Neuron (in vitro differentiated cells): ENCODE data around the gene RPTOR.

Experiments used
- H2AFZ ChIP-seq: one replicate; pipeline ENCODE4 v1.6.1; 2013; ENCODE audit warnings: low read depth, mild to moderate bottlenecking, inconsistent platforms, low read length, moderate library complexity
- H3K27me3 ChIP-seq: one replicate; pipeline ENCODE4 v1.6.1; 2013; ENCODE audit warnings: low read length; ENCODE audit not compliant: insufficient read depth
- H3K36me3 ChIP-seq: one replicate; pipeline ENCODE4 v1.6.1; 2013; ENCODE audit warnings: low read length; ENCODE audit not compliant: insufficient read depth
- H3K4me1 ChIP-seq: one replicate; pipeline ENCODE4 v1.6.1; 2013; ENCODE audit warnings: low read length; ENCODE audit not compliant: insufficient read depth
- H3K4me3 ChIP-seq: 2 replicates; pipeline ENCODE4 v1.5.1; 2013; ENCODE audit warnings: mild to moderate bottlenecking, low read length, moderate library complexity
- H3K9me3 ChIP-seq: one replicate; pipeline ENCODE4 v1.6.1; 2013; ENCODE audit warnings: low read length

Gene RPTOR

DNA sequence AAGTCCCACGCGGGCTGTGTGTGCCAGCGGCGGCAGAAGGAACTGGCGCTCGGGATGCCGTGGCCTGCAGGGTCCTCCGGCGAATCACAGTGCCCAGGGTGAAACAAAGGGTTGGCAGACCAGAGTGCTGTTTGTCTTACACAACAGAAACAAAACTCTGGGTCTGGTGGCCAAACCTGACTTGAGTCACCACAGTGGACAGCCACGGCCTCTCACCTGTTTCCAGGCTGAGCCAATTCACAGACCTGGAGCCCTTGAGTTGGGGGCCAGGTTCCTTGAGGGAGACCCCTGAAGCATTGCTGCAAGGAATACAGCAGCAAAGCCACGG, 444.9 kb downstream of the RPTOR start:
- H3K4me1 ChIP-seq = peaks cover 37% of the 10 kb centered on the region
- H3K36me3 ChIP-seq = peaks cover 5% of the 10 kb centered on the region
- H2AFZ ChIP-seq = no peak overlapping the region
- no peak overlapping the region for H3K4me3 ChIP-seq
- H3K9me3 ChIP-seq = no peaks in the 10 kb centered on the region
- H3K27me3 ChIP-seq = no peaks in the 10 kb centered on the region

DNA sequence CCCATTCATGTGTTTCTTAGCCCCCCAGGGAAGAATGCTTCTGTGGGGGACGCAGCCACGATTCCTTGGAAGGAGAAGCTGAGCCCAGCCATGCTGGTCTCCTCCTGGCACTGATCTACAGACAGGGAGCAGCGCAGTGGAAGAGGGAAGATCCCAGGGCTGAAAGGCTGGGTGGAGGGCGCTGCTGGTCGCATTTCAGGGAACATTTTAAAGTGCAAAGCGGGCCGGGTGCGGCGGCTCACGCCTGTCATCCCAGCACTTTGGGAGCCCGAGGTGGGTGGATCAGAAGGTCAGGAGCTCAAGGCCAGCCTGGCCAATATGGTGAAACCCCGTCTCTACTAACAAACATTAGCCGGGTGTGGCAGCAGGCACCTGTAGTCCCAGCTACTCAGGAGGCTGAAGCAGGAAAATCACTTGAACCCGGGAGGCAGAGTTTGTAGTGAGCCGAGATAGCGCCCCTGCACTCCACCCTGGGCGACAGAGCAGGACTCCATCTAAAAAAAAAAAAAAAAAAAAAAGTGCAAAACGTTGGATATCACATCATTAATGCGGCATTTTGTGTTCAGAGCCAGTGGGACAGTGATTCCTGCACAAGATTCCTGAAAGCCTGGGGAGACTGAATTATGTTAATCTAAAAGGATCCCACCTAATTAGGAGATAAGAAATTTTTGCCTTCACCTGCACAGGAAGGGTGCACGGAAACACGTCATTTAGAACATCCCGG, 446.4 kb downstream of the RPTOR start:
- Histone ChIP-seq H2AFZ (peak overlapping the region; percentile 52), H3K36me3 (peaks cover 14% of the 10 kb centered on the region), H3K4me1 (peaks cover 37% of the 10 kb centered on the region), H3K4me3 (peak overlapping the region; percentile 55), H3K27me3 (no peaks in the 10 kb centered on the region), H3K9me3 (no peaks in the 10 kb centered on the region)

DNA sequence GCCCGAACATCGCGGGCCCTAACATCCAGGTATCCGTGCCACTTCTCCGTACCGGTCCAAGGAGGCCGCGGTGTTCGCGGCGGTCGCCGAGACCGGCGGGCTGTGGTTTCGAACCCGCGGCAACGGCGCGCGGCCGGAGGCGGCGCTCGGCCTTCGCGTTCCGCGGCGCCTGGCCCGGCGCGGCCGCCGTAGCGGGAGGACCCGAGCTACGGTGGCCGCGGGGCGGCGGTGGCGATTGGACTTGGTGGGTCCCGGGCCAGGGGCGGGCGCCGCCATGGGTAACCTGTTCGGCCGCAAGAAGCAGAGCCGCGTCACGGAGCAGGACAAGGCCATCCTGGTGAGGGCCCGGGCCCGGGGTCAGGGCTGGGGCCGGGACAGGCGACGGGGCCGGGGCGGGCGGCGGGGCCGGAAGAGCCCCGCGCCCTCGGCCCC, 447.0 kb downstream of the RPTOR start, which contains the start of gene CHMP6:
Gene CHMP6, plus strand, starts transcription at position 197 of the 432 bp plus-strand sequence. Its CDS starts 78 bp downstream, at position 275.
- Histone ChIP-seq H3K36me3 (peaks cover 19% of the 10 kb centered on the region), H3K27me3 (no peaks in the 10 kb centered on the region), H3K4me1 (peaks cover 37% of the 10 kb centered on the region), H3K4me3 (peak within 1 kb of the TSS; percentile 55), H3K9me3 (no peaks in the 10 kb centered on the region), H2AFZ (peak within 1 kb of the TSS; percentile 52)

DNA sequence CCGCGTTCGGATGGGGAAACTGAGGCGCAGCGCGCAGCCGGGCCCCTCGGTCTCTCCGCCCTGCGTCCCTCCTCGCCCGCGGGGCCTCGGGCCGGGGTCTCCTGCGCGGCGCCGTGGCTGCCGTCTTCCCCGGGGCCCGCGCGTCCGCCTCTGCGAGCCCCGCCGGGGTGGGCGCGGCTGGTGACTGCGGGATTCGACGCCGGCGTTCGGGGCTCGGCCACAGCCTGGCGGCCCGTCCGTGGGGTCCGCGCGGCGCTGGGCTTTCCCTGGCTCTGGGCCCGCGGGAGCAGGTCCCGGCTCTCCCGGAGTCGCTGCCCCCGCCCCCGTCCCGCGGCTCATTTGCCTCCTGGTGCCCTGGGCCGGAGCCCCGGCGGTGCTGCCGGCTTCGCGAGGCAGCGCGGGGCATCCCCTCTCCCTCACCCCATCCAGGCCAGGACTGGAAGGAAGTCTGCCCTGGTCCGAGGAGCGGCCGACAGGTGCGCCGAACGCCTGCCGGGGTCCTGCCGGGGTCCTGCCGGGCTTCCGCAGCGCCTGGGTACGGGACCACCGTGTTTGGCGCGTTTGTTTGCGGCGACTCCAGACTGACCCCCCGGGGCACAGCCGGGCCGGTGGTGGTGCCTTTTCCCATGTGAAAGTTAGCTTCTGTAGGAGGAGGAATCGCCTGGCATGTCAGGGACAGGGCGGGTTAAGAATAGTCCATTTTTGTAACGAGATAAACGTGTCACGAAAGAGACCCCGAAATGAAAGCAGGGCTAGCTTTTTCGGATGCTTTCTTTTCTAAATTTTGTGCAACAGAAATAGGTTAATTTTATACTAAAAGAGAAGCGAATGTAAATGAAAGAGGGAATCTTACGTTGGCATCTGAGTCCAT, 447.7 kb downstream of the RPTOR start:
- peak overlapping the region; percentile 55 for H3K4me3 ChIP-seq
- peaks cover 33% of the 10 kb centered on the region for H3K4me1 ChIP-seq
- no peaks in the 10 kb centered on the region for H3K9me3 ChIP-seq
- H3K36me3 ChIP-seq = peaks cover 25% of the 10 kb centered on the region
- H2AFZ ChIP-seq = peak overlapping the region; percentile 52
- no peaks in the 10 kb centered on the region for H3K27me3 ChIP-seq

DNA sequence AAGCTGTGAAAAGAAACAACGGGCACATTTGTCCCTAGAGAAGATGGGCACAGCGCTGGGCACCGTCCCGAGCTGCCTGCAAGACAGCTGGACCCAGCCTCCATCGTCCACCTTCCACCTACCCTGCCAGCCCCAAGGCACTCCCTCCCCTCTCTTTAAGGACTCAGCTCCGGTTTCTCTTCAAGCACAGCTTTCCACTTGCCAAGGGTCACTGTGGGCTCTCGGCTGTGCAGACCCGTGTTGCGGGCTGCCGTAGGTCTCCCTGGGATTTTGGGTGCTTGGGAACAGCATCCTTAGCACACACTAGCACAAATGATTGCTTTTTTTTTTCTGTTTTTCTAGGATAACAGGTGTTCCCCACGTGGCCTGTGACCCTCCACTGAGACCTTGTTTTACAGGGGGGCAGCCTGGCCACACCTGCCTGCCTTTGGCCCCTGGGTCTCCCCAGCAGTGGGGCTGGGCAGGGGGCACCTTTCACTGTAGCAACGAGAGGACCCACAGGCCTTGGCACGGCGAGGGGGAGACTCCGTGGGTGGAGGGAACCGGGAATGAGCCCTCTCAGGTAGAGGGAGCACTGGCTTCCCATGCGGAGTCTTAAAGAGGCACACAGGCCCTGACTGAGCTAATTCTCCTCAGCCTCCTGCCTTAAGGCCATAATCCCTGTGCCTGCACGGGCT, 448.4 kb downstream of the RPTOR start:
- H3K4me3 ChIP-seq = peak overlapping the region; percentile 55
- no peaks in the 10 kb centered on the region for H3K27me3 ChIP-seq
- no peak overlapping the region for H2AFZ ChIP-seq
- H3K36me3 ChIP-seq = peaks cover 32% of the 10 kb centered on the region
- H3K4me1 ChIP-seq = peaks cover 25% of the 10 kb centered on the region
- no peaks in the 10 kb centered on the region for H3K9me3 ChIP-seq

DNA sequence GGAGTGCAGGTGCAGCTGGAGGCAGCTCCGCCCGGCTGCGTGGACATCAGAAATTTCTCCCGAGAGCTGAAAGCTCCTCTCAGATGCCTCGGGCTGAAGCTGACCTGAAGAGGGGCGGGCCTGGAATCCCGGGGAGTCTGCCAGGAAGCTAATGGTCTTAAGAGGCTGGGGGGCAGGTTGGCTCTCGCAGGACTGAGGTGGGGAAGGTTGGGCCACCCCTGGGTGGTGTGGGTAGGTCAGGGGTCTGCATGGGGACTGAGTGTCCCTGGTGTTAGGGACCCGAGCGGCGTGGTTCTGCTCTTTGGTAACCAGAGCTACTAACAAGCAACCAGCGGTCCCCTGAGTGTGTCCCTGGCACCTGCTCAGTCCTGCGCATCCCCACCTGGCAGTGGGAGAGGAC, 450.5 kb downstream of the RPTOR start:
- Histone ChIP-seq H3K9me3 (no peaks in the 10 kb centered on the region), H3K27me3 (no peaks in the 10 kb centered on the region), H3K4me1 (peaks cover 15% of the 10 kb centered on the region), H3K36me3 (peaks cover 52% of the 10 kb centered on the region), H3K4me3 (no peak overlapping the region), H2AFZ (no peak overlapping the region)

DNA sequence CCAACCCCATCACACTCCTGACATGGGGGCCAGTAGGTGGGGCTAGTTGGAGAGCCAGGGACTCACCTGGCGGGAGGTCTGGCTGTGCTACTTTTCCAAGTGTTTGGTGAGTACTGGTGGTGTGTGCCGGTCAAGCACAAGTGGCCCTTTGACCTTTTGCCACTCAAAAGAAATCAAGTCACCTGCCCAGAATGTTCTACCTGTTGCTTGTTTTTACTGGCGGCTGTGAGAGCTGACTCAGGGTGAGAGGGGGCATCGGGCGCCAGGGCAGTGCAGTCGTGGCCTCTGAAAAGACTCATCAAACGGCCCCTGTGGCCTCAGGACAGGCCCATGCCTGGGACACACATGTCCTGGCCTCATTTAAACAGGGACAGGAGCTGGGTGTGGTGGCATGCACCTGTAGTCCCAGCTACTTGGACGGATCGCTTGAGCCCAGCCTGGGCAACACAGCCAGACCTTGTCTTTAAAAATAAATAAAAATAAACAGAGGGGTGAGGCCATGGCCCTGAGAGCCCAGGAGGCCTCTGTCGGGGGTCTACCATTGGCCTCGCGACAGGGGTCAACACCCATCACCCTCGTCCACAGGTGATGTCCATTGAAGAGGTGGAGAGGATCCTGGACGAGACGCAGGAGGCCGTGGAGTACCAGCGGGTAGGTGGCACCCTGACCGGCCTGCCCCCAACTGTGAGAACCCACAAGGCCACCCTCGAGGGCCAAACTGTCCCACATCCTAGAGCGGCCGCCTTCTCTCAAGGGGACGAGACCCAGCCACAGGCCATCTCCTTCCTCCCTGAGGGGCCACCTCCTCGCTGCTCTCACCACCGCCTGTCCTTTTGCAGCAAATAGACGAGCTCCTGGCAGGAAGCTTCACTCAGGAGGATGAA, 452.0 kb downstream of the RPTOR start:
- H2AFZ ChIP-seq = no peak overlapping the region
- peaks cover 52% of the 10 kb centered on the region for H3K36me3 ChIP-seq

DNA sequence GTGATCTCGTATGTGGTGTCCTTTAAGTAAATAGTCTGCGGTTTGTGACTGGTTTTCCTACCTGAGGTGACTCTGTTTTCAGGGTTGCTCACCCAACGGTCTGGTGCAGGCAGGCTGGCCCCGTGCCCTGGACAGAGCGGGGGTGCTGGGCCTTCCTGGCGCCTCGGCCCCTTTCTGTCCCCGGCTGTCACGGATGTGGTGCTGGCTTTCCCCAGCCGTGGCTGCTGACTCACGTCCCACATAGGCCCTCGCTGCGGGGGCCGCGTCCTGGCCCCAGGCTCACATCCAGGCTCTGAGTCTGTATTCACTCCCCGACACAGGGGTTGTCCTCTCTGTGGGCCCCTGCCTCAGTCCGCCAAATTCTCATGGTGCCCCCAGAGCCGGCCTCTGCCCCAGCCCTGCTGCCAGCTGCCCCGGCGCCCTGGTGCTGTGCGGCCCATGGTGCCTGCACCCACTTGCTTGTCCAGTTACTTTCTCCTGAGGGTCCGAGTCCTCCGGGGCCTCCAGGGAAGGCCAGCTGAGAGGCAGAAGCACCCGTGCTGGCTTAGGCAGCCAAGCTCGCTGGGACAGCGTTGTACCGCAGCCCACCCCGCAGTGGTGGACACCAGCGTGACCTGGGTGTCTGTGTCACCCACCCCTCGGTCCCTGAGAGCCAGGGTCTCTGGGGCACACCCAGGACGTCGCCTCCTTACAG, 452.9 kb downstream of the RPTOR start:
- no peak overlapping the region for H2AFZ ChIP-seq
- peaks cover 9% of the 10 kb centered on the region for H3K4me1 ChIP-seq
- H3K36me3 ChIP-seq = peaks cover 52% of the 10 kb centered on the region
- H3K27me3 ChIP-seq = no peaks in the 10 kb centered on the region
- no peak overlapping the region for H3K4me3 ChIP-seq
- H3K9me3 ChIP-seq = no peaks in the 10 kb centered on the region

More for the DNA sequence above, 452.0 kb downstream of the RPTOR start:
- H3K9me3 ChIP-seq = no peaks in the 10 kb centered on the region
- H3K27me3 ChIP-seq = no peaks in the 10 kb centered on the region
- H3K4me3 ChIP-seq = no peak overlapping the region
- H3K4me1 ChIP-seq = peaks cover 12% of the 10 kb centered on the region

DNA sequence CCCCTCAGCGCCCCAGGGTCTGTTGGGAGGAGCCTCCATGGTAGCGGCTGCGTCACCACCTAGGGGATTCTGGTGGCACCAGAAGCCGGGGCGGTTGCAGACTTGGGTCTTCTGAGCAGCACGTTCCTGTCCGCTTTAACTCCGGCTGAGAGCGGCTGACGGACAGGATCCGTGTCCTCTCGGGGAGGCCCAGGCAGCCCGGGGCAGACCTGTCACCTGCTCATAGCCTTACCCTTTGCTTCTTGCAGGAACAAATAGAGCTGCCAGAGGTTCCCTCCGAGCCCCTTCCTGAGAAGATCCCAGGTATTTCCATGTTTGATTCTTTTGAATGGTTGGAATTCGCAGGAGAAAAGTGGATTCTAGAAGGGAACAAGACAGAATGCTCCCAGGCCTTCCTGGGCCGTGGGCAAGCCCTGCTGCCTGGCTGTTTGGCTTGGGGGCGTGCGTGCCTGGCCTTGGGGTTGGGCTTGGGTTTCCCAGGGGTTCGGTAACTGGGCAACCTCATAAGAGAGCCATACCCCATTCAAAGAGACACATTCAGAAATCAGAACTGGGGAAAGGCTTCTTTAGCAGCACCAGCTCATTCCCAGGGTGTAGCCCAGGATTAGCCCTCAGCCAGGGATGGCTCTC, 453.6 kb downstream of the RPTOR start:
- H3K4me1 ChIP-seq = peaks cover 2% of the 10 kb centered on the region
- H3K4me3 ChIP-seq = no peak overlapping the region
- no peak overlapping the region for H2AFZ ChIP-seq
- H3K9me3 ChIP-seq = no peaks in the 10 kb centered on the region
- H3K36me3 ChIP-seq = peaks cover 52% of the 10 kb centered on the region
- H3K27me3 ChIP-seq = no peaks in the 10 kb centered on the region

DNA sequence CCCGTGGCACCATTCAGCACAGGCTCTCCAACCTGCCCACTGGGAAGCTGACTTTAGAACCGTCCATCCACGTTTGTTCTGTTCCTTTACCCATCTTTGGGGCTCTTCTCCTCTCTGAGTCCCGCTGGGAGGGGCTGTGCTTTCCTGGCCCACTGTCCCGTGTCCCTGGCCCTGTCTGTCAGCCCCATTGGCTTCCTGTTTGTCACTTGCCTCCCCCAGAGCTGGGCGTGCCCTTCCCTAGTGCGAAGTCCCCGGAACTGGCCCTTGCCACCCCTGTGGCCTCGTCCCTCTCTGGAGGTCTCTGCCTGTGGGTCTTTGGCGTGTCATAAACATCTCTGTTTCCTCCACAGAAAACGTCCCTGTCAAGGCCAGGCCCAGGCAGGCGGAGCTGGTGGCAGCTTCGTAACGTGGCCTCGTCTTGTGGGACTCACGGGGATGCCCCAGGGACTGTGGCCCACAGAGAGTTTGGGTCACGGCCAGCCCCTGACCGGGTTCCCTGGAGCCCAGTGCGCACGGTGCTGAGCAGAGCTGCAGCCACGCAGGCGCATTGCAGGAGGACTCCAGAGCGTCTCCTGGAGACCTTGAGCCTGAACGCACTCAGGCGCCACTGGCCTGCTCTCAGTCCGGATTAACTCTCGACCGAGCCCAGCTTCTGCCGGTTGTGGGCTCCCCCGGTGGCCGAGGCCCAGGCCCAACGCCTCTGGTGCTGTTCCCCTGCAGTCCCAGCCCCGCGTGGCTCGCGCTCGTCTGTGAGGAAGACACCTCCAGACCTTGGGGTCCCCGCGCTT, 454.3 kb downstream of the RPTOR start:
- H3K9me3 ChIP-seq = no peaks in the 10 kb centered on the region
- H3K27me3 ChIP-seq = no peaks in the 10 kb centered on the region
- H2AFZ ChIP-seq = no peak overlapping the region
- H3K4me3 ChIP-seq = no peak overlapping the region
- peaks cover 5% of the 10 kb centered on the region for H3K4me1 ChIP-seq
- H3K36me3 ChIP-seq = peaks cover 52% of the 10 kb centered on the region
